PC-9 (cell line): ENCODE results near the gene C11orf21. TPM values are rescaled to one million over a fixed set of nuclear protein-coding genes. Genes with fewer than 3 reads are reported as not detected.

Experiments
- BruUV-seq: library from RNA; stranded (reverse); fragments of 400-500 nt; replicated peaks from 2 replicates; lab custom pipeline; 2021; lab: Mats Ljungman, UMichigan
- CTCF ChIA-PET: fragments of 300-600 bp; sonication (Branson Sonifier 250); formaldehyde crosslinking; loops from one replicate; lab custom pipeline; 2022; ENCODE audit warnings: antibody characterized with exemption; lab: Charles Lee
- POLR2A ChIA-PET: fragments of 300-600 bp; sonication (Branson Sonifier 250); formaldehyde crosslinking; loops from one replicate; lab custom pipeline; 2022; ENCODE audit warnings: antibody characterized with exemption; ENCODE audit not compliant: unreplicated experiment; lab: Charles Lee
- DNase-seq, 2 experiments: peaks; one replicate each; pipeline versions ENCODE4 v3.0.0 to v3.0.0-alpha.2; 2015 to 2022; ENCODE audit warnings: mixed read lengths in 1 of 2
- H2AFZ ChIP-seq: fragments of 200-600 bp; sonication (generic); 2 replicates; pipeline ENCODE4 v1.8.1; 2017; ENCODE audit warnings: antibody characterized with exemption
- H3F3A ChIP-seq: fragments of 200-600 bp; sonication (generic); 2 replicates; pipeline ENCODE4 v1.8.1; 2017; ENCODE audit warnings: antibody characterized with exemption, mild to moderate bottlenecking, low read depth; ENCODE audit not compliant: insufficient read depth
- H3K27ac ChIP-seq: fragments of 200-600 bp; sonication (generic); 2 replicates; pipeline ENCODE4 v1.6.1; 2016; ENCODE audit warnings: mixed run types
- H3K27me3 ChIP-seq: fragments of 200-600 bp; sonication (generic); 2 replicates; pipeline ENCODE4 v1.6.1; 2016; ENCODE audit warnings: low read depth, mixed run types; ENCODE audit not compliant: insufficient read depth
- H3K36me3 ChIP-seq: fragments of 200-600 bp; sonication (generic); 2 replicates; pipeline ENCODE4 v1.6.1; 2016; ENCODE audit warnings: low read depth, mixed run types
- H3K4me1 ChIP-seq: fragments of 200-600 bp; sonication (generic); replicated peaks from 2 replicates; pipeline ENCODE4 v1.6.1; 2016; ENCODE audit warnings: mixed run types; ENCODE audit not compliant: insufficient read depth
- H3K4me2 ChIP-seq: fragments of 200-600 bp; sonication (generic); 2 replicates; pipeline ENCODE4 v1.6.1; 2017; ENCODE audit warnings: mixed run types
- H3K4me3 ChIP-seq: fragments of 200-600 bp; sonication (generic); 2 replicates; pipeline ENCODE4 v1.6.1; 2016; ENCODE audit warnings: mixed run types
- H3K79me2 ChIP-seq: fragments of 200-600 bp; sonication (generic); 2 replicates; pipeline ENCODE4 v1.6.1; 2017; ENCODE audit warnings: low read depth, mixed run types
- H3K9me2 ChIP-seq: fragments of 200-600 bp; sonication (generic); 2 replicates; pipeline ENCODE4 v1.8.1; 2017; ENCODE audit warnings: mild to moderate bottlenecking; ENCODE audit not compliant: insufficient read depth
- H3K9me3 ChIP-seq: fragments of 200-600 bp; sonication (generic); 2 replicates; pipeline ENCODE4 v1.8.1; 2016; ENCODE audit warnings: low read depth; ENCODE audit not compliant: insufficient read depth
- H4K20me1 ChIP-seq: fragments of 200-600 bp; sonication (generic); 2 replicates; pipeline ENCODE4 v1.8.1; 2017; ENCODE audit not compliant: insufficient read depth
- EZH2 ChIP-seq: fragments of 200-600 bp; sonication (generic); IDR thresholded peaks from 2 replicates; pipeline ENCODE4 v1.8.0; 2017; ENCODE audit warnings: antibody characterized with exemption, low read depth
- intact Hi-C: fragments of 100-400 bp; cut with micrococcal nuclease; formaldehyde crosslinking; loops from one replicate; pipeline ENCODE4 v1.10.0; 2022; ENCODE audit not compliant: unreplicated experiment
- total RNA-seq: library from RNA; stranded (reverse); gene quantifications from 2 replicates; pipeline ENCODE4 v1.2.3, GENCODE V29; 2021
- TF ChIP-seq, protein P1 (sequence below): fragments of 200-600 bp; sonication (generic); conservative IDR thresholded peaks from 2 replicates; pipeline ENCODE4 v1.6.1; 2017; ENCODE audit warnings: mixed run types, antibody characterized with exemption, mild to moderate bottlenecking, moderate library complexity

Gene C11orf21
- total RNA-seq, 1 experiment from 2014 or later: not detected

DNA sequence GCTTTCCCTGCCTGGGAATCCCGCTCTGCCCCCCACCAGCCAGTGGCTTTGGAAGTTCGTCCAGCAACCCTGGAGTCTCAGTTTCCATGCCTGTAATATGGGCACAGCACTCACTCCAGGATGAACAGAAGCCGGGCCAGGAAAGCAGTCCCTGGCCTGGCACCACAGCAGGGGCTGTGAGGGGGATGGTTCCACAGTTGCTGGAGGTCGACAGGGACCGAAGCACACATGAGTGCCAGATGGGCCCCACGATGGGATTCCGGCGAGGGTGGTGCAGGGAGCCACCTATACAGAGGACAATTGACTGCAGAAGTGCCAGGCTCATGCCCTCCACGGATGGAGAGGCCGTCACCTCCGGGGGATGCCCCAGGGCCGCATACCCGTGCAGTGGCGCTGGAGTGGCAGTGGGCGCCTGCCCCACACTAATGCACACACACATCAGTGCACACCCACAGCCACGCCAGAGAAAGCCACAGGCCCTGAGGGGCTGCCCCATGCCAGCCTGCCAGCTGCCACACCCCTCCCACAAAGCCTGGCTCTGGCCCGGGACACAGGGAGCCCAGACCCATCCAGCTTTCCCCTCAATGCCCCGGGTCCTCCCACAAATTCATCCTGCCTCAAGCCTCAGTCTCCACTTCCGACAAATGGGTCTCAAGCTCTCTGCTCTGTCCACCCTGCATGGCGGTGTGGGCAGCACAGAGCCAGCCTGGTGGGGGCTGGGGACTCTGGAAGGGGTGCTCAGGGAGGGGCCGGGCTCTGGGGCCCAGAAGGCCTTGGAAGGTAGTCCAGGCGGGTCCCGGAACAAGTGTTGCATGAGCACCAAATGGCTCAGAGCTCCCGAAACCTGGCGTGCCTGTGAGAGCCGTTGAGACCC lies 41.0 kb downstream of the C11orf21 start:
- H3K4me3 ChIP-seq: no peak overlapping the region

DNA sequence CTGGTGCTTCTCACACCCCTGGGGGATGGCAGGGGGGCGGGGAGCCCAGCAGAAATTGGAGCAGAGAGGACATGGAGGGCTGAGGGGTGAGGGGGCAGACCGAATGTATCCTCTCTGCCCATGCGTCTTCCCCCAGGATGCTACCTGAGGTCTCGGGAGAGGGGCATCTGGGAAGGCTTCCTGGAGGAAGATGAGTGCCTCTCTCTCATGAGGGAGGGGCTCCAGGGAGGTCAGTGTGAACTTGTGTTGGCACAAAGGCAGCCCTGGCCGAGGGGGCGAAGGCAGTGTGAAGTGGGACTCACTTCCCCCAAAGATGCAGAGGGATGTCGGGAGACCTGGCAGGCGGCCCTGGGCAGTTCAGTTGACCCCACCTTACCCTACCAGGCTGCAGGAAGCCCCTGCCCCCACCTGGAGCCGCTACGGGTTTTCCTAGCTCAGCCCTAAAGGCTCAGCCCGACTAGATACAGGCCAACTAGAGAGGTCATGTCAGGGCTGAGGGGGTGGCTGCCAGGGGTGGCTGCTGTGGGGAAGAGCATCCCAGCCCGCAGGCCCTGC lies 41.7 kb downstream of the C11orf21 start:
- H3K4me1 ChIP-seq: peaks cover 13% of the 10 kb centered on the region
- no peaks in the 10 kb centered on the region for H3K36me3 ChIP-seq
- CTCF ChIA-PET: no interaction called here
- H3K9me2 ChIP-seq: no peaks in the 10 kb centered on the region
- peaks cover 4% of the 10 kb centered on the region; the same call in 1 of the 2 replicates for H3F3A ChIP-seq
- H3K4me2 ChIP-seq: no peak overlapping the region
- H2AFZ ChIP-seq: no peak overlapping the region
- no peaks in the 10 kb centered on the region for H4K20me1 ChIP-seq
- no peaks in the 10 kb centered on the region for H3K27me3 ChIP-seq
- no peak overlapping the region for H3K27ac ChIP-seq
- intact Hi-C loops: no loop called here
- H3K9me3 ChIP-seq: no peaks in the 10 kb centered on the region
- no peaks in the 10 kb centered on the region for H3K79me2 ChIP-seq
- TF ChIP-seq, protein P1, sequence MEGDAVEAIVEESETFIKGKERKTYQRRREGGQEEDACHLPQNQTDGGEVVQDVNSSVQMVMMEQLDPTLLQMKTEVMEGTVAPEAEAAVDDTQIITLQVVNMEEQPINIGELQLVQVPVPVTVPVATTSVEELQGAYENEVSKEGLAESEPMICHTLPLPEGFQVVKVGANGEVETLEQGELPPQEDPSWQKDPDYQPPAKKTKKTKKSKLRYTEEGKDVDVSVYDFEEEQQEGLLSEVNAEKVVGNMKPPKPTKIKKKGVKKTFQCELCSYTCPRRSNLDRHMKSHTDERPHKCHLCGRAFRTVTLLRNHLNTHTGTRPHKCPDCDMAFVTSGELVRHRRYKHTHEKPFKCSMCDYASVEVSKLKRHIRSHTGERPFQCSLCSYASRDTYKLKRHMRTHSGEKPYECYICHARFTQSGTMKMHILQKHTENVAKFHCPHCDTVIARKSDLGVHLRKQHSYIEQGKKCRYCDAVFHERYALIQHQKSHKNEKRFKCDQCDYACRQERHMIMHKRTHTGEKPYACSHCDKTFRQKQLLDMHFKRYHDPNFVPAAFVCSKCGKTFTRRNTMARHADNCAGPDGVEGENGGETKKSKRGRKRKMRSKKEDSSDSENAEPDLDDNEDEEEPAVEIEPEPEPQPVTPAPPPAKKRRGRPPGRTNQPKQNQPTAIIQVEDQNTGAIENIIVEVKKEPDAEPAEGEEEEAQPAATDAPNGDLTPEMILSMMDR: no peak
- TF ChIP-seq EZH2: no peak
- DNase-seq: no peak
- BruUV-seq: no TSS peak
- POLR2A ChIA-PET: no interaction called here
- no peak overlapping the region for H3K4me3 ChIP-seq

More for the DNA sequence above, 41.0 kb downstream of the C11orf21 start:
- DNase-seq: no peak
- Histone ChIP-seq H3F3A (peaks cover 4% of the 10 kb centered on the region; the same call in 1 of the 2 replicates), H2AFZ (no peak overlapping the region), H3K27ac (no peak overlapping the region), H3K4me2 (no peak overlapping the region), H3K9me3 (no peaks in the 10 kb centered on the region), H3K9me2 (no peaks in the 10 kb centered on the region), H4K20me1 (no peaks in the 10 kb centered on the region), H3K79me2 (no peaks in the 10 kb centered on the region), H3K4me1 (peaks cover 13% of the 10 kb centered on the region), H3K27me3 (no peaks in the 10 kb centered on the region), H3K36me3 (no peaks in the 10 kb centered on the region)
- ChIA-PET CTCF (interaction anchor here (0.6 kb wide), 1 partner anchor 22 kb away, joined by 3 read pairs; no protein-coding TSS in a partner anchor), POLR2A (no interaction called here)
- TF ChIP-seq, protein P1: no peak
- TF ChIP-seq EZH2: no peak
- BruUV-seq: no TSS peak
- intact Hi-C loops: no loop called here

DNA sequence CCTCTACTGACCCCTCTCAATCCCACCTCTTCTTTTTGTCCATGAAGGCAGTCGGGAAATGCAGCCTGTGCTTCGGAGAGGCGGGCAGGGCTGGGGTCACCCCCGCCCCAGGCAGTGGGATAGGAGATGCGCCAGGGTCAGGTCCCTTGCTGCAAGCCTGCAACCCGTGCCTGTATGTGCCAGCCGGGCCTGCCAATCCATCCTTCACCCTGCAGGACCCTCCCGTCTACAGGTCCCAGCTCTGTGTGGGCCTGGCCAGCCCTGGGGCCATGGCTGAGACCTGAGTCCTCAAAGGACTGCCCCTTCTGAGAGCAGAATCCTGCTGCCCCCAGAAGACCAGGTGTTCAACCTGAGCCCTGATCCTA lies 42.3 kb downstream of the C11orf21 start:
- Histone ChIP-seq H3K36me3 (no peaks in the 10 kb centered on the region), H3K9me2 (no peaks in the 10 kb centered on the region), H3K4me1 (peaks cover 13% of the 10 kb centered on the region), H3K4me3 (no peak overlapping the region), H4K20me1 (no peaks in the 10 kb centered on the region), H3K27me3 (no peaks in the 10 kb centered on the region), H3K4me2 (no peak overlapping the region), H3F3A (peaks cover 4% of the 10 kb centered on the region; the same call in 1 of the 2 replicates), H3K79me2 (no peaks in the 10 kb centered on the region), H3K9me3 (no peaks in the 10 kb centered on the region), H3K27ac (no peak overlapping the region), H2AFZ (no peak overlapping the region)
- ChIA-PET CTCF (no interaction called here), POLR2A (no interaction called here)
- intact Hi-C loops: no loop called here
- no TSS peak for BruUV-seq
- TF ChIP-seq, protein P1: no peak
- no peak for TF ChIP-seq EZH2
- no peak for DNase-seq
